ENCODE data around the gene STX8.
A peak's percentile ranks its signal among the peaks of the same experiment; 100 is the strongest.

Gene STX8

GRCh38 chr17:9512323-9513168 lies 63.1 kb downstream of the STX8 start:
- H3K27me3 Mint-ChIP-seq (ENCODE audit: low read depth, poor library complexity) = no peaks in the 10 kb centered on the region
- no peak for TF ChIP-seq CTCF (IDR thresholded peaks at IDR 0.05)
- no peak overlapping the region for H3K27ac Mint-ChIP-seq
- DNase-seq = no peak
- H3K4me3 Mint-ChIP-seq = no peak overlapping the region
- peaks cover 50% of the 10 kb centered on the region for H3K9me3 Mint-ChIP-seq
- H3K4me1 Mint-ChIP-seq = peaks cover under 1% of the 10 kb centered on the region
- peaks cover 48% of the 10 kb centered on the region for H3K36me3 Mint-ChIP-seq (ENCODE audit: low read depth)

DNA sequence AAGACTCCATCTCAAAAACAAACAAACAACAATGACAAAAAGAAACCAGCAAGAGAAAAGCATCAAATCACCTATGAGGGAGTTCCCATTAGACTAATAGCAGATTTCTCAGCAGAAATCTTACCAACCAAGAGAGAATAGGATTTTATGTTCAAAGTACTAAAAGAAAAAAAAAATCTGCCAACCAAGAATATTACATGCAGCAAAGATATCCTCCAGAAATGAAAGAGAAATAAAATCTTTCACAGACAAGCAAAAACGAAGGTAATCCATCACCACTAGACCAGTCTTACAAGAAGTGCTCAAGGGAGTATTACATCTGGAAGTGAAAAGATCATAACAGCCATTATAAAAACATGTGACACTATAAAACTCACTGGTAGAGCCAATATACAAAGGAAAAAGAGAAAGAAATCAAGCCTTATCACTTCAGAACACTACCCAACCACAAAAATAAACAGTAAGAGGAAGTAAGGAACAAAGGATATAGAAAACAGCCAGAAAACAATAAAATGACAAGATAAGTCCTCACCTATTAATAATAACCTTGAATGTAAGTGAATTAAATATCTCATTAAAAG lies 66.3 kb downstream of the STX8 start:
- TF ChIP-seq CTCF (IDR thresholded peaks at IDR 0.05) = no peak
- no peak for DNase-seq
- Mint-ChIP-seq H3K36me3 (ENCODE audit: low read depth) (peaks cover 60% of the 10 kb centered on the region), H3K9me3 (peaks cover 57% of the 10 kb centered on the region), H3K27me3 (ENCODE audit: low read depth, poor library complexity) (no peaks in the 10 kb centered on the region), H3K27ac (no peak overlapping the region), H3K4me3 (no peak overlapping the region), H3K4me1 (no peaks in the 10 kb centered on the region)

- H3K4me1 Mint-ChIP-seq = no peaks in the 10 kb centered on the region
- H3K27me3 Mint-ChIP-seq (ENCODE audit: low read depth, poor library complexity) = no peaks in the 10 kb centered on the region
- TF ChIP-seq CTCF (IDR thresholded peaks at IDR 0.05) = no peak
- no peak overlapping the region for H3K4me3 Mint-ChIP-seq
- no peak overlapping the region for H3K27ac Mint-ChIP-seq
- H3K9me3 Mint-ChIP-seq = no peaks in the 10 kb centered on the region
- peaks cover 14% of the 10 kb centered on the region for H3K36me3 Mint-ChIP-seq (ENCODE audit: low read depth)
- DNase-seq = no peak
Observed at GRCh38 chr17:9499041-9499440, 76.6 kb downstream of the STX8 start.

GRCh38 chr17:9498490-9498889 lies 77.1 kb downstream of the STX8 start:
- TF ChIP-seq CTCF (IDR thresholded peaks at IDR 0.05) = no peak
- H3K27ac Mint-ChIP-seq = no peak overlapping the region
- no peaks in the 10 kb centered on the region for H3K27me3 Mint-ChIP-seq (ENCODE audit: low read depth, poor library complexity)
- H3K9me3 Mint-ChIP-seq = no peaks in the 10 kb centered on the region
- peaks cover 17% of the 10 kb centered on the region for H3K36me3 Mint-ChIP-seq (ENCODE audit: low read depth)
- H3K4me1 Mint-ChIP-seq = no peaks in the 10 kb centered on the region
- H3K4me3 Mint-ChIP-seq = no peak overlapping the region
- DNase-seq = no peak

- peaks cover 47% of the 10 kb centered on the region for H3K36me3 Mint-ChIP-seq (ENCODE audit: low read depth)
- H3K4me1 Mint-ChIP-seq = no peaks in the 10 kb centered on the region
- no peak overlapping the region for H3K4me3 Mint-ChIP-seq
- no peak for DNase-seq
- TF ChIP-seq CTCF (IDR thresholded peaks at IDR 0.05) = no peak
- peak overlapping the region; percentile 76 for H3K27ac Mint-ChIP-seq
- H3K9me3 Mint-ChIP-seq = peaks cover 4% of the 10 kb centered on the region
- no peaks in the 10 kb centered on the region for H3K27me3 Mint-ChIP-seq (ENCODE audit: low read depth, poor library complexity)
Observed at GRCh38 chr17:9488556-9488955, 87.1 kb downstream of the STX8 start.

GRCh38 chr17:9487406-9487805 lies 88.2 kb downstream of the STX8 start:
- Mint-ChIP-seq H3K4me1 (no peaks in the 10 kb centered on the region), H3K36me3 (ENCODE audit: low read depth) (peaks cover 46% of the 10 kb centered on the region), H3K9me3 (peaks cover 3% of the 10 kb centered on the region), H3K4me3 (no peak overlapping the region), H3K27me3 (ENCODE audit: low read depth, poor library complexity) (no peaks in the 10 kb centered on the region), H3K27ac (no peak overlapping the region)
- no peak for TF ChIP-seq CTCF (IDR thresholded peaks at IDR 0.05)
- no peak for DNase-seq

Data from nephron progenitor cell (in vitro differentiated cells).